SK-N-SH (cell line): ENCODE measurements around the gene DENND1A. TPM values are rescaled to one million over a fixed set of nuclear protein-coding genes. Genes with fewer than 3 reads are reported as not detected.

ENCODE experiments used
- CTCF ChIA-PET: fragments of 300-600, 350-600 bp; formaldehyde crosslinking; extraction: SDS; loops from one replicate; lab custom pipeline; 2021; lab: Yijun Ruan, JAX
- POLR2A ChIA-PET: fragments of 350-600 bp; sonication (Branson Sonifier 250); formaldehyde crosslinking; extraction: SDS; loops from one replicate; lab custom pipeline; 2020; ENCODE audit warnings: antibody characterized with exemption, inconsistent platforms; lab: Yijun Ruan, JAX
- DNase-seq: peaks from one replicate; pipeline ENCODE4 v3.0.0; 2012
- H2AFZ ChIP-seq: fragments of 200-600 bp; sonication (generic); 2 replicates; pipeline ENCODE4 v1.8.1; 2016; ENCODE audit warnings: antibody characterized with exemption, mild to moderate bottlenecking, low read depth
- H3F3A ChIP-seq: fragments of 200-600 bp; sonication (generic); replicated peaks from 2 replicates; pipeline ENCODE3; 2016; ENCODE audit warnings: antibody characterized with exemption, mild to moderate bottlenecking; ENCODE audit not compliant: insufficient read depth
- H3K27ac ChIP-seq, 2 experiments: fragments of 200-500 bp in 1 of 2; fragments of 200-600 bp in 1 of 2; sonication (Bioruptor generic) in 1 of 2; sonication (generic), shearing (Covaris generic) in 1 of 2; 2 replicates each; pipeline versions ENCODE4 v1.5.1 to v1.6.1; 2014 to 2016; ENCODE audit warnings: low read depth in 2 of 2, inconsistent platforms in 1 of 2, low read length in 1 of 2, mild to moderate bottlenecking in 1 of 2, mixed read lengths in 1 of 2
- H3K27me3 ChIP-seq: fragments of 200-600 bp; sonication (generic), shearing (Covaris generic); 2 replicates; pipeline ENCODE4 v1.6.1; 2016; ENCODE audit warnings: mixed run types; ENCODE audit not compliant: insufficient read depth
- H3K36me3 ChIP-seq, 2 experiments: fragments of 200-500 bp in 1 of 2; fragments of 200-600 bp in 1 of 2; sonication (Bioruptor generic) in 1 of 2; sonication (generic) in 1 of 2; replicated peaks in 1 of 2; 2 replicates each; pipeline versions ENCODE3 to v1.5.1; 2014 to 2016; ENCODE audit warnings: low read length in 1 of 2, mild to moderate bottlenecking in 1 of 2; ENCODE audit not compliant: insufficient read depth in 2 of 2, control insufficient read depth in 1 of 2
- H3K4me1 ChIP-seq, 2 experiments: fragments of 200-500 bp in 1 of 2; fragments of 200-600 bp in 1 of 2; sonication (Bioruptor generic) in 1 of 2; sonication (generic), shearing (Covaris generic) in 1 of 2; 2 replicates each; pipeline versions ENCODE4 v1.5.1 to v1.6.1; 2014 to 2016; ENCODE audit warnings: low read depth in 1 of 2, low read length in 1 of 2, mixed run types in 1 of 2; ENCODE audit not compliant: insufficient read depth in 2 of 2, control insufficient read depth in 1 of 2
- H3K4me2 ChIP-seq: fragments of 200-600 bp; sonication (generic), shearing (Covaris generic); 2 replicates; pipeline ENCODE4 v1.6.1; 2017; ENCODE audit warnings: mixed run types
- H3K4me3 ChIP-seq, 2 experiments: fragments of 200-500 bp in 1 of 2; fragments of 200-600 bp in 1 of 2; sonication (Bioruptor generic) in 1 of 2; sonication (generic), shearing (Covaris generic) in 1 of 2; 2 replicates each; pipeline versions ENCODE4 v1.5.1 to v1.8.1; 2014 to 2016; ENCODE audit warnings: low read depth in 2 of 2, inconsistent platforms in 1 of 2, low read length in 1 of 2, mild to moderate bottlenecking in 1 of 2, mixed read lengths in 1 of 2, moderate library complexity in 1 of 2
- H3K79me2 ChIP-seq: fragments of 200-600 bp; sonication (generic); 2 replicates; pipeline ENCODE4 v1.8.1; 2017; ENCODE audit warnings: mild to moderate bottlenecking; ENCODE audit not compliant: insufficient read depth
- H3K9ac ChIP-seq: fragments of 200-600 bp; sonication (generic); 2 replicates; pipeline ENCODE4 v1.6.1; 2017; ENCODE audit warnings: mixed run types
- H3K9me2 ChIP-seq: fragments of 200-600 bp; sonication (generic); 2 replicates; pipeline ENCODE4 v1.6.1; 2017; ENCODE audit warnings: mixed run types
- H3K9me3 ChIP-seq: fragments of 200-600 bp; sonication (generic); 2 replicates; pipeline ENCODE4 v1.6.1; 2017; ENCODE audit warnings: mixed run types, mild to moderate bottlenecking, moderate library complexity
- H4K20me1 ChIP-seq: fragments of 200-600 bp; sonication (generic); 2 replicates; pipeline ENCODE4 v1.6.1; 2017; ENCODE audit warnings: mild to moderate bottlenecking, mixed run types; ENCODE audit not compliant: insufficient read depth
- ELF1 ChIP-seq: IDR thresholded peaks from 2 replicates; pipeline ENCODE4 v1.4.0; 2012
- EP300 ChIP-seq, 2 experiments: IDR thresholded peaks; 2 replicates each; pipeline versions ENCODE4 v1.4.0 to v1.6.1; 2012; ENCODE audit warnings: borderline replicate concordance in 1 of 2, low read depth in 1 of 2, low read length in 1 of 2
- FOSL2 ChIP-seq: IDR thresholded peaks from 2 replicates; pipeline ENCODE4 v1.4.0; 2012; ENCODE audit warnings: low read depth, mild to moderate bottlenecking, moderate library complexity, borderline replicate concordance
- FOXJ3 ChIP-seq: sonication (generic); formaldehyde crosslinking; IDR thresholded peaks from 2 replicates; pipeline ENCODE4 v1.5.1; 2020; ENCODE audit warnings: mild to moderate bottlenecking, missing genetic modification reagents
- GABPA ChIP-seq: IDR thresholded peaks from 2 replicates; pipeline ENCODE4 v1.4.0; 2012; ENCODE audit warnings: low read depth, mild to moderate bottlenecking
- GATA2 ChIP-seq: sonication (generic); formaldehyde crosslinking; IDR thresholded peaks from 2 replicates; pipeline ENCODE4 v1.5.0; 2020; ENCODE audit warnings: mild to moderate bottlenecking, missing genetic modification reagents
- IRF3 ChIP-seq: fragments of 150-350 bp; IDR thresholded peaks from 2 replicates; pipeline ENCODE4 v1.6.1; 2016; ENCODE audit warnings: mild to moderate bottlenecking, low read depth, low read length
- MAX ChIP-seq: IDR thresholded peaks from 2 replicates; pipeline ENCODE4 v1.4.0; 2012; ENCODE audit warnings: low read depth
- MEF2A ChIP-seq: IDR thresholded peaks from 2 replicates; pipeline ENCODE4 v1.4.0; 2012; ENCODE audit warnings: low read depth, borderline replicate concordance
- MXI1 ChIP-seq: IDR thresholded peaks from 2 replicates; pipeline ENCODE4 v1.6.1; 2012; ENCODE audit warnings: mild to moderate bottlenecking, low read depth, low read length, improper control_type of control experiment
- PBX3 ChIP-seq: IDR thresholded peaks from 2 replicates; pipeline ENCODE4; 2012
- RAD21 ChIP-seq: IDR thresholded peaks from 2 replicates; pipeline ENCODE4 v1.6.1; 2012; ENCODE audit warnings: mild to moderate bottlenecking, low read length
- RCOR1 ChIP-seq: fragments of 150-350 bp; IDR thresholded peaks from 2 replicates; pipeline ENCODE4 v1.6.1; 2017; ENCODE audit warnings: antibody characterized with exemption, low read length
- REST ChIP-seq: IDR thresholded peaks from 2 replicates; pipeline ENCODE4 v1.6.1; 2012; ENCODE audit warnings: mild to moderate bottlenecking, low read depth, low read length, moderate library complexity
- RFX5 ChIP-seq: IDR thresholded peaks from 2 replicates; pipeline ENCODE4 v1.6.1; 2012; ENCODE audit warnings: mild to moderate bottlenecking, improper control_type of control experiment, low read length
- SMC3 ChIP-seq: IDR thresholded peaks from 2 replicates; pipeline ENCODE4 v1.6.1; 2012; ENCODE audit warnings: low read depth, low read length, improper control_type of control experiment
- TCF12 ChIP-seq: IDR thresholded peaks from 2 replicates; pipeline ENCODE4 v1.4.0; 2012
- YY1 ChIP-seq: IDR thresholded peaks from 2 replicates; pipeline ENCODE4 v1.4.0; 2012; ENCODE audit warnings: low read depth, mild to moderate bottlenecking
- WGBS: methylation state at CpG from one replicate; pipeline ENCODE4 v1.1.6; 2017; ENCODE audit warnings: low lambda C conversion rate; 5-methylcytosine and 5-hydroxymethylcytosine counted together
- polyA plus RNA-seq, 3 experiments: library from polyadenylated mRNA; depleted of rRNA; stranded (reverse); fragments of >200 nt; gene quantifications; 2 replicates each; pipeline ENCODE4 v1.2.3, GENCODE V29; 2012

Gene DENND1A
- polyA plus RNA-seq, 1 of the 3 experiments (the other 2 are of a cell fraction) = 25.4 TPM

- TF ChIP-seq FOSL2 (peak; percentile 13; the same call in 1 of the 2 replicates), IRF3 (no peak), RFX5 (no peak), MEF2A (no peak), REST (0 out of 2 replicates have a peak, but pooled peaks have one; percentile 31), PBX3 (no peak), YY1 (no peak), EP300 (IDR thresholded peaks at IDR 0.05; ENCODE audit: borderline replicate concordance in 1 of 2, low read depth in 1 of 2, low read length in 1 of 2) (no peak), FOXJ3 (CRISPR knock-in tag) (no peak), RAD21 (peak; percentile 21), MXI1 (0 out of 2 replicates have a peak, but pooled peaks have one; percentile 20), RCOR1 (no peak), ELF1 (no peak), SMC3 (0 out of 2 replicates have a peak, but pooled peaks have one; percentile 6), GABPA (no peak), TCF12 (peak; percentile 67), GATA2 (CRISPR knock-in tag) (no peak), MAX (no peak)
- Histone ChIP-seq H3K4me1 (peaks cover 20 to 31% of the 10 kb centered on the region in 2 experiments; a peak in 3 of 4 replicates), H2AFZ (peak overlapping the region; percentile 80; the same call in 1 of the 2 replicates), H4K20me1 (peaks cover 28% of the 10 kb centered on the region), H3K9ac (peak overlapping the region; percentile 66; the same call in 1 of the 2 replicates), H3K27me3 (no peaks in the 10 kb centered on the region), H3K79me2 (peaks cover 39% of the 10 kb centered on the region), H3K4me2 (peak overlapping the region; percentile 97), H3K27ac (peak overlapping the region; percentile 24 to 70; a peak in 3 of 4 replicates), H3K9me3 (no peaks in the 10 kb centered on the region), H3F3A (peaks cover 13% of the 10 kb centered on the region), H3K9me2 (no peaks in the 10 kb centered on the region), H3K36me3 (no peaks in the 10 kb centered on the region), H3K4me3 (peak overlapping the region; percentile 78 to 80)
- ChIA-PET CTCF (no interaction called here), POLR2A (no interaction called here)
- peak; percentile 60 for DNase-seq
- 25% methylated on average over 6 of the region's 6 CpGs for WGBS
Measured at GRCh38 chr9:123928533-123929176, 1.3 kb downstream of the DENND1A start.
